PC-9 (cell line): ENCODE data around the gene SLC22A23. TPM values are rescaled to one million over a fixed set of nuclear protein-coding genes. Genes with fewer than 3 reads are reported as not detected.

Source experiments
- BruUV-seq: library from RNA; stranded (reverse); fragments of 400-500 nt; replicated peaks from 2 replicates; lab custom pipeline; 2021; lab: Mats Ljungman, UMichigan
- CTCF ChIA-PET: fragments of 300-600 bp; sonication (Branson Sonifier 250); formaldehyde crosslinking; loops from one replicate; lab custom pipeline; 2022; ENCODE audit warnings: antibody characterized with exemption; lab: Charles Lee
- POLR2A ChIA-PET: fragments of 300-600 bp; sonication (Branson Sonifier 250); formaldehyde crosslinking; loops from one replicate; lab custom pipeline; 2022; ENCODE audit warnings: antibody characterized with exemption; ENCODE audit not compliant: unreplicated experiment; lab: Charles Lee
- DNase-seq, 2 experiments: peaks; one replicate each; pipeline versions ENCODE4 v3.0.0 to v3.0.0-alpha.2; 2015 to 2022; ENCODE audit warnings: mixed read lengths in 1 of 2
- H2AFZ ChIP-seq: fragments of 200-600 bp; sonication (generic); 2 replicates; pipeline ENCODE4 v1.8.1; 2017; ENCODE audit warnings: antibody characterized with exemption
- H3F3A ChIP-seq: fragments of 200-600 bp; sonication (generic); 2 replicates; pipeline ENCODE4 v1.8.1; 2017; ENCODE audit warnings: antibody characterized with exemption, mild to moderate bottlenecking, low read depth; ENCODE audit not compliant: insufficient read depth
- H3K27ac ChIP-seq: fragments of 200-600 bp; sonication (generic); 2 replicates; pipeline ENCODE4 v1.6.1; 2016; ENCODE audit warnings: mixed run types
- H3K27me3 ChIP-seq: fragments of 200-600 bp; sonication (generic); 2 replicates; pipeline ENCODE4 v1.6.1; 2016; ENCODE audit warnings: low read depth, mixed run types; ENCODE audit not compliant: insufficient read depth
- H3K36me3 ChIP-seq: fragments of 200-600 bp; sonication (generic); 2 replicates; pipeline ENCODE4 v1.6.1; 2016; ENCODE audit warnings: low read depth, mixed run types
- H3K4me1 ChIP-seq: fragments of 200-600 bp; sonication (generic); replicated peaks from 2 replicates; pipeline ENCODE4 v1.6.1; 2016; ENCODE audit warnings: mixed run types; ENCODE audit not compliant: insufficient read depth
- H3K4me2 ChIP-seq: fragments of 200-600 bp; sonication (generic); 2 replicates; pipeline ENCODE4 v1.6.1; 2017; ENCODE audit warnings: mixed run types
- H3K4me3 ChIP-seq: fragments of 200-600 bp; sonication (generic); 2 replicates; pipeline ENCODE4 v1.6.1; 2016; ENCODE audit warnings: mixed run types
- H3K79me2 ChIP-seq: fragments of 200-600 bp; sonication (generic); 2 replicates; pipeline ENCODE4 v1.6.1; 2017; ENCODE audit warnings: low read depth, mixed run types
- H3K9me2 ChIP-seq: fragments of 200-600 bp; sonication (generic); 2 replicates; pipeline ENCODE4 v1.8.1; 2017; ENCODE audit warnings: mild to moderate bottlenecking; ENCODE audit not compliant: insufficient read depth
- H3K9me3 ChIP-seq: fragments of 200-600 bp; sonication (generic); 2 replicates; pipeline ENCODE4 v1.8.1; 2016; ENCODE audit warnings: low read depth; ENCODE audit not compliant: insufficient read depth
- H4K20me1 ChIP-seq: fragments of 200-600 bp; sonication (generic); 2 replicates; pipeline ENCODE4 v1.8.1; 2017; ENCODE audit not compliant: insufficient read depth
- CTCF ChIP-seq: fragments of 200-600 bp; sonication (generic); conservative IDR thresholded peaks from 2 replicates; pipeline ENCODE4 v1.6.1; 2017; ENCODE audit warnings: mixed run types, antibody characterized with exemption, mild to moderate bottlenecking, moderate library complexity
- EZH2 ChIP-seq: fragments of 200-600 bp; sonication (generic); IDR thresholded peaks from 2 replicates; pipeline ENCODE4 v1.8.0; 2017; ENCODE audit warnings: antibody characterized with exemption, low read depth
- intact Hi-C: fragments of 100-400 bp; cut with micrococcal nuclease; formaldehyde crosslinking; loops from one replicate; pipeline ENCODE4 v1.10.0; 2022; ENCODE audit not compliant: unreplicated experiment
- total RNA-seq: library from RNA; stranded (reverse); gene quantifications from 2 replicates; pipeline ENCODE4 v1.2.3, GENCODE V29; 2021

SLC22A23 gene
- total RNA-seq, 1 experiment from 2014 or later: 13.5 TPM

- Histone ChIP-seq H3F3A (no peaks in the 10 kb centered on the region), H3K27me3 (no peaks in the 10 kb centered on the region), H3K9me3 (no peaks in the 10 kb centered on the region), H3K4me1 (0 out of 2 replicates have a peak, but pooled peaks cover 5% of the 10 kb centered on the region), H4K20me1 (no peaks in the 10 kb centered on the region; the same call in 1 of the 2 replicates), H3K36me3 (no peaks in the 10 kb centered on the region), H3K9me2 (no peaks in the 10 kb centered on the region), H3K4me3 (no peak overlapping the region), H3K4me2 (no peak overlapping the region), H3K27ac (no peak overlapping the region), H2AFZ (no peak overlapping the region), H3K79me2 (peaks cover 35% of the 10 kb centered on the region)
- CTCF ChIA-PET: no interaction called here
- no TSS peak for BruUV-seq
- no peak for DNase-seq
- POLR2A ChIA-PET: no interaction called here
- intact Hi-C loops: no loop called here
- TF ChIP-seq EZH2: no peak
- TF ChIP-seq CTCF: no peak
Measured at GRCh38 chr6:3261921-3262320, 194.9 kb downstream of the SLC22A23 start.

GRCh38 chr6:3261518-3261820 lies 195.4 kb downstream of the SLC22A23 start:
- no peaks in the 10 kb centered on the region; the same call in 1 of the 2 replicates for H4K20me1 ChIP-seq
- 0 out of 2 replicates have a peak, but pooled peaks cover 5% of the 10 kb centered on the region for H3K4me1 ChIP-seq
- H3K9me3 ChIP-seq: no peaks in the 10 kb centered on the region
- no peaks in the 10 kb centered on the region for H3K9me2 ChIP-seq
- BruUV-seq: no TSS peak
- CTCF ChIA-PET: no interaction called here
- no peak overlapping the region for H3K4me3 ChIP-seq
- H2AFZ ChIP-seq: no peak overlapping the region
- peaks cover 35% of the 10 kb centered on the region for H3K79me2 ChIP-seq
- H3K27me3 ChIP-seq: no peaks in the 10 kb centered on the region
- no peak overlapping the region for H3K4me2 ChIP-seq
- H3K27ac ChIP-seq: no peak overlapping the region
- intact Hi-C loops: no loop called here
- POLR2A ChIA-PET: no interaction called here
- DNase-seq: no peak
- H3K36me3 ChIP-seq: no peaks in the 10 kb centered on the region
- TF ChIP-seq CTCF: no peak
- TF ChIP-seq EZH2: no peak
- no peaks in the 10 kb centered on the region for H3F3A ChIP-seq

- H3K4me3 ChIP-seq: no peak overlapping the region
- 0 out of 2 replicates have a peak, but pooled peaks cover 5% of the 10 kb centered on the region for H3K4me1 ChIP-seq
- H3K79me2 ChIP-seq: peaks cover 35% of the 10 kb centered on the region
- TF ChIP-seq EZH2 (no peak), CTCF (no peak)
- no peak for DNase-seq
- CTCF ChIA-PET: interaction anchor here (0.7 kb wide), 1 partner anchor 479 kb away, joined by 6 read pairs; no protein-coding TSS in a partner anchor
- no peaks in the 10 kb centered on the region for H3K9me3 ChIP-seq
- no peak overlapping the region for H2AFZ ChIP-seq
- H3K36me3 ChIP-seq: no peaks in the 10 kb centered on the region
- peak overlapping the region; percentile 53; the same call in 1 of the 2 replicates for H3K4me2 ChIP-seq
- POLR2A ChIA-PET: interaction anchor here (0.6 kb wide), 1 partner anchor 106 kb away, joined by 4 read pairs; no protein-coding TSS in a partner anchor
- no TSS peak for BruUV-seq
- no peaks in the 10 kb centered on the region for H3F3A ChIP-seq
- no peaks in the 10 kb centered on the region for H3K27me3 ChIP-seq
- H4K20me1 ChIP-seq: no peaks in the 10 kb centered on the region; the same call in 1 of the 2 replicates
- intact Hi-C loops: no loop called here
- H3K9me2 ChIP-seq: no peaks in the 10 kb centered on the region
- H3K27ac ChIP-seq: no peak overlapping the region
Measured at GRCh38 chr6:3260772-3261517, 195.9 kb downstream of the SLC22A23 start.
